Breast epithelium (tissue), 4 donors: ENCODE data around the gene CABP7. TPM values are rescaled to one million over a fixed set of nuclear protein-coding genes. Genes with fewer than 3 reads are reported as not detected.

Source experiments
- DNase-seq, 2 donors: peaks; one replicate each; pipeline ENCODE4 v3.0.0-alpha.2; 2019; ENCODE audit warnings: low spot score in 2 of 2
- H3K27ac ChIP-seq, 2 donors: fragments of 200-600 bp; sonication (generic) in 1 of 2; one replicate each; pipeline ENCODE4 v1.5.1; 2016 to 2019; ENCODE audit warnings: mild to moderate bottlenecking in 1 of 2
- H3K27me3 ChIP-seq, 2 donors: fragments of 200-600 bp; sonication (generic) in 1 of 2; one replicate each; pipeline versions ENCODE4 v1.5.1 to v1.6.0; 2017 to 2019; ENCODE audit warnings: control low read depth in 1 of 2, mild to moderate bottlenecking in 1 of 2
- H3K36me3 ChIP-seq: fragments of 200-600 bp; one replicate; pipeline ENCODE4 v1.5.1; 2019
- H3K4me1 ChIP-seq, 2 donors: fragments of 200-600 bp; sonication (generic); one replicate each; pipeline ENCODE4 v1.5.1; 2016 to 2019; ENCODE audit warnings: control low read depth in 1 of 2
- H3K4me3 ChIP-seq, 3 donors: fragments of 200-600 bp; sonication (generic); 1 replicate in 2 of 3; 2 replicates in 1 of 3; pipeline ENCODE4 v1.5.1; 2016 to 2019; ENCODE audit warnings: mild to moderate bottlenecking in 3 of 3, moderate library complexity in 2 of 3
- H3K9me3 ChIP-seq, 2 donors: fragments of 200-600 bp; sonication (generic) in 1 of 2; one replicate each; pipeline ENCODE4 v1.5.1; 2016 to 2019; ENCODE audit warnings: control low read depth in 1 of 2
- POLR2A ChIP-seq: fragments of 450-650 bp; IDR thresholded peaks from one replicate; pipeline ENCODE4 v1.6.1; 2016; ENCODE audit warnings: antibody characterized with exemption, mild to moderate bottlenecking, moderate library complexity
- POLR2AphosphoS5 ChIP-seq, 3 donors: sonication (generic); formaldehyde crosslinking; IDR thresholded peaks; one replicate each; pipeline ENCODE4 v1.6.1; 2017; ENCODE audit warnings: antibody characterized with exemption in 3 of 3
- intact Hi-C: fragments of 100-400 bp; cut with DNase I; formaldehyde crosslinking; loops from one replicate; pipeline ENCODE4 v1.15.1; 2023; ENCODE audit warnings: low total_unique reads
- total RNA-seq, 3 donors: library from RNA; depleted of rRNA; stranded (reverse); fragments of >200 nt; gene quantifications; one replicate each; pipeline ENCODE4 v1.1.0, GENCODE V29; 2016
- TF ChIP-seq, protein P1 (sequence below), 3 donors: fragments of 450-650 bp; IDR thresholded peaks; one replicate each; pipeline ENCODE4 v1.5.1; 2016 to 2017; ENCODE audit warnings: antibody characterized with exemption in 3 of 3, mild to moderate bottlenecking in 3 of 3, moderate library complexity in 3 of 3

Gene CABP7
- total RNA-seq, 3 donors from 2014 or later, result not detected

DNA sequence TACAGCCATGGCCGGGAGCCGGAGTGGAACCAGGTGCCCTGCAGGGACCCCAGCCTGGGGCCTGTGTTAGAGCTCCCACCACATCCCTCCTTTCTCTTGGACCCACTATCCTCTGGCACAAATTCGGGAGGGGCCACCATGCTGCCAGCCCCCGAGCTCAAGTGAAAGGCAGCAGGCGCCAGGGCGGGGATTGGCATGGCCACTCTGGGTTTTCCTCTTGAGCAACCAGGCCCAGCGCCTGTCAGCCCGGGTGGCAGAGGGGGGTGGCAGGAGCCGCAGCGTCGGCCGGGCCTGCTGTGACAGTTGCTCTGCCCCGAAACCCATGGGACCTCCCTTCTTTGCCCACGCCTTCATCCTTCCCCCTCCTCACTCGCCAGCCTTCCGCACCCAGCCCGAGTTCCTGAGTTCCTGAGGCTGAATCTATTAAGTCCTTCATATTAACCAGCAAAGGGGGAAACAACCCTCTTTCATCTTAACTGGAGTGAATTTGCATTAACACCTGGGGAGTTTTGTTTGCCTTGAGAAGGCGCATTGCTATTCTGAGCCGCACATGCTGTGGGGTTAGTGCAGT, 16.8 kb upstream of the CABP7 start:
- H3K4me1 ChIP-seq, result no peaks in the 10 kb centered on the region
- DNase-seq, result no peak
- H3K4me3 ChIP-seq, result no peak overlapping the region
- H3K27me3 ChIP-seq, result peaks cover 0 to 19% of the 10 kb centered on the region in 2 donors
- TF ChIP-seq POLR2AphosphoS5 (IDR thresholded peaks at IDR 0.05), result no peak
- TF ChIP-seq, protein P1, sequence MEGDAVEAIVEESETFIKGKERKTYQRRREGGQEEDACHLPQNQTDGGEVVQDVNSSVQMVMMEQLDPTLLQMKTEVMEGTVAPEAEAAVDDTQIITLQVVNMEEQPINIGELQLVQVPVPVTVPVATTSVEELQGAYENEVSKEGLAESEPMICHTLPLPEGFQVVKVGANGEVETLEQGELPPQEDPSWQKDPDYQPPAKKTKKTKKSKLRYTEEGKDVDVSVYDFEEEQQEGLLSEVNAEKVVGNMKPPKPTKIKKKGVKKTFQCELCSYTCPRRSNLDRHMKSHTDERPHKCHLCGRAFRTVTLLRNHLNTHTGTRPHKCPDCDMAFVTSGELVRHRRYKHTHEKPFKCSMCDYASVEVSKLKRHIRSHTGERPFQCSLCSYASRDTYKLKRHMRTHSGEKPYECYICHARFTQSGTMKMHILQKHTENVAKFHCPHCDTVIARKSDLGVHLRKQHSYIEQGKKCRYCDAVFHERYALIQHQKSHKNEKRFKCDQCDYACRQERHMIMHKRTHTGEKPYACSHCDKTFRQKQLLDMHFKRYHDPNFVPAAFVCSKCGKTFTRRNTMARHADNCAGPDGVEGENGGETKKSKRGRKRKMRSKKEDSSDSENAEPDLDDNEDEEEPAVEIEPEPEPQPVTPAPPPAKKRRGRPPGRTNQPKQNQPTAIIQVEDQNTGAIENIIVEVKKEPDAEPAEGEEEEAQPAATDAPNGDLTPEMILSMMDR (IDR thresholded peaks at IDR 0.05), result no peak
- TF ChIP-seq POLR2A, result no peak
- H3K27ac ChIP-seq, result no peak overlapping the region
- H3K36me3 ChIP-seq, result no peaks in the 10 kb centered on the region
- intact Hi-C loops, result no loop called here
- H3K9me3 ChIP-seq, result no peaks in the 10 kb centered on the region

DNA sequence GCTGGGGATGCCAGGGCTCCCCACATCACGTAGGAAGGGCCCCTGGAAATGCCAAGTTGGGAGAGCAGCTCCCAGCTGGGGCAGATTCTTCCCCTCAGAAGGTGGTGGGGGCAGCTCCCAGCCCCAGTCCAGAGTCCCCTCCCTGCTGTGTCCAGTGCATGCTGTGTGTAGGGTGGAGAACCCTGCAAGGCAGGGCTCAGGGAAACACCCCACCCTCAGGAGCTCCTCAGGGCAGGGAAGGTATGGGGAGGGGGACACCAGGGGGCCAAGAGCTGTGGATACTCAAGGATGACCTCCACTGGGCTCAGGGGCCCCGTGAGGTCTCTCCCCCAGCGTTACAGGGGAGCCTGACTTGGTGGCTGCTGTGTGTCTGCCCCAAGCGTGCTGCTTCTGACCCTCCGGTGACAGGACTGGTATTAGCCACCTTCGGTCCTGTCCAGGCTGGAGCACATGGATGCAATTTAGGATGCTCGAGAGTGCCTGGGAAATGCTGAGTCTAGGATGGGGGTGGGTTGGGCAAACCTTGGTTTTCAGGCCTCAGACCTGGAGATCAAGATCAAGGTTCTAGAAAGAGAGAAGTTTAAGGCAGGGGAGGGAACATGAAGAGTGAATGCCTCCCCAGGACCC, 16.1 kb upstream of the CABP7 start:
- TF ChIP-seq, protein P1 (IDR thresholded peaks at IDR 0.05), result no peak
- TF ChIP-seq POLR2A (no peak), POLR2AphosphoS5 (IDR thresholded peaks at IDR 0.05) (no peak)
- H3K4me3 ChIP-seq, result no peak overlapping the region
- H3K36me3 ChIP-seq, result no peaks in the 10 kb centered on the region
- H3K4me1 ChIP-seq, result no peaks in the 10 kb centered on the region
- peaks cover 0 to 19% of the 10 kb centered on the region in 2 donors for H3K27me3 ChIP-seq
- DNase-seq, result no peak
- H3K9me3 ChIP-seq, result no peaks in the 10 kb centered on the region
- H3K27ac ChIP-seq, result no peak overlapping the region
- intact Hi-C loops, result no loop called here

DNA sequence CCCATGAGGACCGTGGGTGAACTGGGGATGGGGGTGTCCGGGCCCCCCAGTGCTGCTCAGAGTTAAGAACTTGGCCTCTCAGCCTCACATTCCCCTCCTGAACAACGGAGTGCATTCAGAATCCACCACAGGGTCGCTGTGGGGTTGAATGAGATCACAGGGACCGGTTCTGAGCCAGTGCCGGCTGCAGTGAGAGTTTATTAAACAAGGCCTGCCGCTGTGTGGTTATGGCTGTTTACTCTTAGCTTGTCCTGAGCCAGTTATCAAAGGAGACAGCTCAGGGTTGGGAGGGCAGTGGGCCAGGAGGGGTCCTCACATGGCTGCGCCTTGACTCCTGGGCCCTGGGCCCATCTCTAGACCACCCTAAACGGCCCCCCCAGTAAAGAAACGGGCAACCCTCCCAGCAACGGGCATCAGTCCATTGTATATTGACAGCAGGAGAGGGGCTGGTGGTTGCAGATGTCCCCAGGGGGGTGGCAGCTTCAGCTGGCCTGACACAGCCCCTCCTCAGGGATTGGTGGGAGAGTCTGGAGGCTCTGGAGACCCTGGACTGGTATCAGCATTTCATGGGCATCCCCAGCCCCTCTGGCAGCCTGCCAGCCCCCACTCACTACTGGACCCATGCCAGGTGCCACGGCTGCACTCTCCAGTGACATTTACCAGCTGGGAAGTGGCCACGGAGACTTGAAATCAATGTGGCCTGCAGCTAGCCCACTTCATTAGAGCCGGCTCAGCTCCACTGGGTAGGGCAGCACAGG, 15.1 kb upstream of the CABP7 start:
- intact Hi-C loops, result loop anchor here (5.0 kb wide), 1 partner anchor 522 kb away; no protein-coding TSS in a partner anchor

DNA sequence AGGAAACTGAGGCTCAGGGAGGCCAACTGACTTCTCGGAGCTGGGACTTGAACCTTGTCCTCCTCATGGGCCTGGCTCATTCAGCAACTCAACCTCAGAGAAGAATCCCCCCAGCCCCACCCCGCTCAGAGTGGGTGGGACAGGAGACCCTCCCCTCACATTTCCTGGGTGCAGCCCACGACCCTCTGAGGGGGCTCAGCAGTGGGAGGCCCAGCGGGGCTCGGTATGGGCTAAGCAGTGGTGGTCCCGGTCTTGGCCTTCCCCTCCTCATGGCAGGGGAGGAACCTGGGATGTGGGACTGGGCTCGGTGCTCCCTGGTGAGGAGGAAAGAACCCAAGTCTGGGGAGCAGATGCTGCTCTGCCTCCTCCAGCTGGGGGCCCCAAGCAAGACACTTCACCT, 14.2 kb upstream of the CABP7 start:
- TF ChIP-seq POLR2AphosphoS5 (IDR thresholded peaks at IDR 0.05), result no peak
- no peak for DNase-seq
- Histone ChIP-seq H3K36me3 (no peaks in the 10 kb centered on the region), H3K27ac (no peak overlapping the region), H3K27me3 (peaks cover 0 to 19% of the 10 kb centered on the region in 2 donors), H3K4me1 (no peaks in the 10 kb centered on the region), H3K9me3 (no peaks in the 10 kb centered on the region), H3K4me3 (no peak overlapping the region)
- intact Hi-C loops, result loop anchor here (5.0 kb wide), 1 partner anchor 523 kb away; no protein-coding TSS in a partner anchor

More for the DNA sequence above, 15.1 kb upstream of the CABP7 start:
- no peaks in the 10 kb centered on the region for H3K4me1 ChIP-seq
- no peak for DNase-seq
- TF ChIP-seq POLR2A (no peak), POLR2AphosphoS5 (IDR thresholded peaks at IDR 0.05) (no peak)
- TF ChIP-seq, protein P1 (IDR thresholded peaks at IDR 0.05), result no peak
- H3K27ac ChIP-seq, result no peak overlapping the region
- no peaks in the 10 kb centered on the region for H3K36me3 ChIP-seq
- H3K9me3 ChIP-seq, result no peaks in the 10 kb centered on the region
- H3K27me3 ChIP-seq, result peaks cover 0 to 19% of the 10 kb centered on the region in 2 donors
- no peak overlapping the region for H3K4me3 ChIP-seq

DNA sequence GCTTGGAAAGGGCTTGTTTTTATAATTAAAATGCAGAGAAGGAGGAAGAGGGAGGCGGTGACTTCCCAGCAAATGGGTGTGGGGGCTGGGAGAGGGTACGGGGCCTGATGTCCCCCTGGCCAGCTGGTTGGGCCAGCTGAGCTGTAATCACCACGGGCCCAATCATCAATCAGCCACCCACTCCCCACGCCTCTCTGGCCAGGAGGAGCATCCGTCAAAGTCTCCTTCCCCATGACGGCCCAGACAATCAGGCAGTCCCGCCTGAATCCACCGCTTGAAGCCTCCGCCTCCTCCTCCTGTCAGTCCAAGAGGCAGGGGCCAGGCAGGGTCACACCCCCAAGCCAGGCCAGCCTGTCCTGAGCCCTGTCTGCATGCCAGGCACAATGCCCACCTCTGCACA, 13.3 kb upstream of the CABP7 start:
- Histone ChIP-seq H3K9me3 (no peaks in the 10 kb centered on the region), H3K4me3 (no peak overlapping the region), H3K4me1 (no peaks in the 10 kb centered on the region), H3K27ac (no peak overlapping the region), H3K36me3 (no peaks in the 10 kb centered on the region), H3K27me3 (peaks cover 0 to 25% of the 10 kb centered on the region in 2 donors)
- no peak for TF ChIP-seq POLR2AphosphoS5 (IDR thresholded peaks at IDR 0.05)
- TF ChIP-seq, protein P1 (IDR thresholded peaks at IDR 0.05), result no peak
- no peak for TF ChIP-seq POLR2A
- no peak for DNase-seq
- intact Hi-C loops, result loop anchor here (5.0 kb wide), 1 partner anchor 524 kb away; no protein-coding TSS in a partner anchor
